ENCODE measurements around the gene CLCN3. TPM values are rescaled to one million over a fixed set of nuclear protein-coding genes. Genes with fewer than 3 reads are reported as not detected.

Gene CLCN3
- total RNA-seq, 4 donors from 2014 or later, result 46.8 to 91.1 (median 69.3) TPM

DNA sequence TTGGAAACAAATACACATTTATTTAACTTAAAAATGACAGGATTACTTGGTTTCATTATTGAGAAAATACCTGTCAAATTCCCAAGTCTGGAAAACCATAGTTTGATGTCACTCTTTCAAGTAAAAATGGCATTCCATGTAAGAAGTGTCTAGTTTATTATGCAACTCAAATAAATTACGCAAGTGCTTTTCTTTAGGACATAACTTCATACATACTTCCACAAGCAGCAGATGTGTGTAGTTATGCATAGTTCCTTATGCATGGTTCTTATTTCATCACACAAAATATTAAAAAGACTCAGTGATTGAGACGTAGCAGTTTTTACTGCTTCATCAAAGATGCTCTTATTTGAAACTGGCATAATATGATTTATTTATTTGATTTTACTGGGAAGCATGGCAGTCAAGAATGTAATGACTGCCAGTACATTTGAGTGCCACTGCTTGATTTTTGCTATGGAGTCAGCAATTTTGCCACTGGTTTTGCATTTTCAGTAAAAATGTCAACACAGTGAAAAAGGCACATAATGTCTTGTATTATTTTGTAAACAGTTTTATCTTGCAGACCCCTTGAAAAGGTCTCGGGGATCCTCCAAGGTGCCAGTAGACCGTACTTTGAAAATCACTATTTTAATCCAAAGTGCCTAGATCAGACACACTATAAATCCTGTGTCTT is 62.1 kb downstream of the CLCN3 start:
- Histone ChIP-seq H3K27me3 (no peaks in the 10 kb centered on the region), H3K4me1 (no peaks in the 10 kb centered on the region), H3K36me3 (peaks cover 0 to 15% (median 2%) of the 10 kb centered on the region in 4 donors), H3K4me3 (no peak overlapping the region), H3K9me3 (no peaks in the 10 kb centered on the region), H3K27ac (no peak overlapping the region)
- intact Hi-C loops (cut with DNase I; ENCODE audit: low total_unique reads), result no loop called here
- no peak for TF ChIP-seq EP300 (IDR thresholded peaks at IDR 0.05; ENCODE audit: low read depth)
- no peak for TF ChIP-seq POLR2AphosphoS5 (IDR thresholded peaks at IDR 0.05)
- TF ChIP-seq, protein P1, sequence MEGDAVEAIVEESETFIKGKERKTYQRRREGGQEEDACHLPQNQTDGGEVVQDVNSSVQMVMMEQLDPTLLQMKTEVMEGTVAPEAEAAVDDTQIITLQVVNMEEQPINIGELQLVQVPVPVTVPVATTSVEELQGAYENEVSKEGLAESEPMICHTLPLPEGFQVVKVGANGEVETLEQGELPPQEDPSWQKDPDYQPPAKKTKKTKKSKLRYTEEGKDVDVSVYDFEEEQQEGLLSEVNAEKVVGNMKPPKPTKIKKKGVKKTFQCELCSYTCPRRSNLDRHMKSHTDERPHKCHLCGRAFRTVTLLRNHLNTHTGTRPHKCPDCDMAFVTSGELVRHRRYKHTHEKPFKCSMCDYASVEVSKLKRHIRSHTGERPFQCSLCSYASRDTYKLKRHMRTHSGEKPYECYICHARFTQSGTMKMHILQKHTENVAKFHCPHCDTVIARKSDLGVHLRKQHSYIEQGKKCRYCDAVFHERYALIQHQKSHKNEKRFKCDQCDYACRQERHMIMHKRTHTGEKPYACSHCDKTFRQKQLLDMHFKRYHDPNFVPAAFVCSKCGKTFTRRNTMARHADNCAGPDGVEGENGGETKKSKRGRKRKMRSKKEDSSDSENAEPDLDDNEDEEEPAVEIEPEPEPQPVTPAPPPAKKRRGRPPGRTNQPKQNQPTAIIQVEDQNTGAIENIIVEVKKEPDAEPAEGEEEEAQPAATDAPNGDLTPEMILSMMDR (IDR thresholded peaks at IDR 0.05), result no peak
- no peak for TF ChIP-seq POLR2A (IDR thresholded peaks at IDR 0.05)
- DNase-seq, result no peak
- 93 to 100% methylated on average over 4 of the region's 4 CpGs for WGBS, 2 donors (ENCODE audit: low coverage in 1 of 2)
- in situ Hi-C loops (cut with MboI; ENCODE audit: low pct_ligation_motif_present in 1 of 4, low pct_unique_long_range_greater_than_20kb in 1 of 4, low sequenced_read_pairs in 3 of 4), result no loop called here

GRCh38 chr4:169689681-169690080 is 69.3 kb downstream of the CLCN3 start:
- peaks cover 0 to 19% (median 7%) of the 10 kb centered on the region in 4 donors for H3K36me3 ChIP-seq
- intact Hi-C loops (cut with DNase I; ENCODE audit: low total_unique reads), result no loop called here

GRCh38 chr4:169690787-169691186 is 70.4 kb downstream of the CLCN3 start:
- intact Hi-C loops (cut with DNase I; ENCODE audit: low total_unique reads), result no loop called here
- Histone ChIP-seq H3K27me3 (no peaks in the 10 kb centered on the region), H3K4me1 (no peaks in the 10 kb centered on the region), H3K9me3 (no peaks in the 10 kb centered on the region), H3K36me3 (peaks cover 0 to 19% (median 7%) of the 10 kb centered on the region in 4 donors), H3K27ac (no peak overlapping the region), H3K4me3 (no peak overlapping the region)
- in situ Hi-C loops (cut with MboI; ENCODE audit: low pct_ligation_motif_present in 1 of 4, low pct_unique_long_range_greater_than_20kb in 1 of 4, low sequenced_read_pairs in 3 of 4), result no loop called here
- no peak for TF ChIP-seq POLR2AphosphoS5 (IDR thresholded peaks at IDR 0.05)
- DNase-seq, result no peak
- WGBS, 2 donors (ENCODE audit: low coverage in 1 of 2), result 97 to 98% methylated on average over 5 of the region's 5 CpGs

More at GRCh38 chr4:169689681-169690080, 69.3 kb downstream of the CLCN3 start:
- Histone ChIP-seq H3K27me3 (no peaks in the 10 kb centered on the region), H3K4me1 (no peaks in the 10 kb centered on the region), H3K9me3 (no peaks in the 10 kb centered on the region), H3K27ac (no peak overlapping the region), H3K4me3 (no peak overlapping the region)
- TF ChIP-seq POLR2A (IDR thresholded peaks at IDR 0.05) (no peak), POLR2AphosphoS5 (IDR thresholded peaks at IDR 0.05) (no peak), EP300 (IDR thresholded peaks at IDR 0.05; ENCODE audit: low read depth) (no peak)
- TF ChIP-seq, protein P1 (IDR thresholded peaks at IDR 0.05), result no peak
- no peak for DNase-seq
- in situ Hi-C loops (cut with MboI; ENCODE audit: low pct_ligation_motif_present in 1 of 4, low pct_unique_long_range_greater_than_20kb in 1 of 4, low sequenced_read_pairs in 3 of 4), result no loop called here
- 100% methylated on average over 1 of the region's 1 CpG for WGBS, 2 donors (ENCODE audit: low coverage in 1 of 2)

- H3K4me3 ChIP-seq, result no peak overlapping the region
- DNase-seq, result no peak
- no peaks in the 10 kb centered on the region for H3K27me3 ChIP-seq
- TF ChIP-seq POLR2A (IDR thresholded peaks at IDR 0.05), result no peak
- TF ChIP-seq EP300 (IDR thresholded peaks at IDR 0.05; ENCODE audit: low read depth), result no peak
- TF ChIP-seq POLR2AphosphoS5 (IDR thresholded peaks at IDR 0.05), result no peak
- TF ChIP-seq, protein P1 (IDR thresholded peaks at IDR 0.05), result no peak
- no peaks in the 10 kb centered on the region for H3K9me3 ChIP-seq
- no peak overlapping the region for H3K27ac ChIP-seq
- in situ Hi-C loops (cut with MboI; ENCODE audit: low pct_ligation_motif_present in 1 of 4, low pct_unique_long_range_greater_than_20kb in 1 of 4, low sequenced_read_pairs in 3 of 4), result no loop called here
- no peaks in the 10 kb centered on the region for H3K4me1 ChIP-seq
- WGBS, 2 donors (ENCODE audit: low coverage in 1 of 2), result 92 to 100% methylated on average over 5 of the region's 5 CpGs
- intact Hi-C loops (cut with DNase I; ENCODE audit: low total_unique reads), result no loop called here
- H3K36me3 ChIP-seq, result peaks cover 0 to 32% (median 4%) of the 10 kb centered on the region in 4 donors
Measured at GRCh38 chr4:169698331-169698730, 78.0 kb downstream of the CLCN3 start.

Data from transverse colon (tissue), 4 donors.